Smooth muscle cell (in vitro differentiated cells): Measurements from ENCODE around the gene STAT2. TPM values are rescaled to one million over a fixed set of nuclear protein-coding genes. Genes with fewer than 3 reads are reported as not detected.

Experiments used
- DNase-seq: peaks from one replicate; lab custom pipeline; 2025; ENCODE audit not compliant: unreplicated experiment; lab: John Stamatoyannopoulos, UW
- H2AFZ ChIP-seq: fragments of 200-600 bp; sonication (generic); 2 replicates; pipeline ENCODE4 v1.6.0; 2016; ENCODE audit warnings: antibody characterized with exemption, low read depth, mild to moderate bottlenecking
- H3F3A ChIP-seq: fragments of 200-600 bp; sonication (generic); 2 replicates; pipeline ENCODE4 v1.6.0; 2017; ENCODE audit warnings: antibody characterized with exemption, low read depth
- H3K27ac ChIP-seq: fragments of 200-600 bp; sonication (generic); 2 replicates; pipeline ENCODE4 v1.5.1; 2016; ENCODE audit warnings: low read depth, mild to moderate bottlenecking
- H3K27me3 ChIP-seq: fragments of 200-600 bp; sonication (generic); 2 replicates; pipeline ENCODE4 v1.6.1; 2016; ENCODE audit warnings: low read depth, mild to moderate bottlenecking
- H3K36me3 ChIP-seq: fragments of 200-600 bp; sonication (generic); 2 replicates; pipeline ENCODE4 v1.5.1; 2016; ENCODE audit warnings: low read depth
- H3K4me1 ChIP-seq: fragments of 200-600 bp; sonication (generic); 2 replicates; pipeline ENCODE4 v1.5.1; 2016; ENCODE audit warnings: low read depth
- H3K4me2 ChIP-seq: fragments of 200-600 bp; sonication (generic); 2 replicates; pipeline ENCODE4 v1.6.0; 2016; ENCODE audit warnings: mild to moderate bottlenecking
- H3K4me3 ChIP-seq: fragments of 200-600 bp; sonication (generic); 2 replicates; pipeline ENCODE4 v1.5.1; 2016; ENCODE audit warnings: mild to moderate bottlenecking
- H3K79me2 ChIP-seq: fragments of 200-600 bp; sonication (generic); 2 replicates; pipeline ENCODE4 v1.6.0; 2016; ENCODE audit warnings: low read depth, mild to moderate bottlenecking
- H3K9ac ChIP-seq: fragments of 200-600 bp; sonication (generic); 2 replicates; pipeline ENCODE4 v1.6.0; 2016; ENCODE audit warnings: low read depth
- H3K9me3 ChIP-seq: fragments of 200-600 bp; sonication (generic); replicated peaks from 2 replicates; pipeline ENCODE4 v1.5.1; 2016; ENCODE audit warnings: low read depth
- H4K20me1 ChIP-seq: fragments of 200-600 bp; sonication (generic); 2 replicates; pipeline ENCODE4 v1.6.0; 2016; ENCODE audit warnings: low read depth
- CTCF ChIP-seq: fragments of 200-600 bp; sonication (generic); IDR thresholded peaks from 2 replicates; pipeline ENCODE4 v1.5.1; 2017; ENCODE audit warnings: borderline replicate concordance, mild to moderate bottlenecking, antibody characterized with exemption; ENCODE audit not compliant: insufficient read depth, poor library complexity, severe bottlenecking
- WGBS: methylation state at CpG from one replicate; pipeline ENCODE4 v1.1.7; 2016; ENCODE audit warnings: low lambda C conversion rate; 5-methylcytosine and 5-hydroxymethylcytosine counted together
- polyA plus RNA-seq: library from polyadenylated mRNA; unstranded; fragments of >200 nt; fragmentation: Nextera tagmentation; extraction: Ambion mirVana; gene quantifications from 2 replicates; pipeline ENCODE4 v1.2.1, GENCODE V29; 2016
- small RNA-seq: library from RNA; depleted of rRNA; stranded (forward); fragments of <200 nt; gene quantifications from one replicate; pipeline ENCODE3, GENCODE V24; 2014
- total RNA-seq: library from RNA; depleted of rRNA; stranded (reverse); fragments of >200 nt; gene quantifications from 2 replicates; pipeline ENCODE4 v1.2.3, GENCODE V29; 2014

Gene STAT2
- total and polyA plus RNA-seq, 2 experiments from 2014 or later: 108 to 141 TPM

GRCh38 chr12:56297400-56297799 is 62.5 kb downstream of the STAT2 start:
- WGBS: 94% methylated on average over 8 of the region's 8 CpGs
- no peak overlapping the region for H3K27ac ChIP-seq
- H3K27me3 ChIP-seq: no peaks in the 10 kb centered on the region
- no peak overlapping the region for H3K4me3 ChIP-seq
- H3K79me2 ChIP-seq: peaks cover 70% of the 10 kb centered on the region
- H3K4me1 ChIP-seq: peaks cover 16% of the 10 kb centered on the region
- H2AFZ ChIP-seq: no peak overlapping the region
- H3K9me3 ChIP-seq: no peaks in the 10 kb centered on the region
- peaks cover 57% of the 10 kb centered on the region for H4K20me1 ChIP-seq
- no peak for TF ChIP-seq CTCF
- H3K4me2 ChIP-seq: no peak overlapping the region
- no peaks in the 10 kb centered on the region for H3K36me3 ChIP-seq
- no peak for DNase-seq
- H3K9ac ChIP-seq: no peak overlapping the region
- peaks cover 15% of the 10 kb centered on the region for H3F3A ChIP-seq

GRCh38 chr12:56296295-56296694 is 63.6 kb downstream of the STAT2 start:
- H4K20me1 ChIP-seq: peaks cover 68% of the 10 kb centered on the region
- no peak for DNase-seq
- no peaks in the 10 kb centered on the region for H3K9me3 ChIP-seq
- no peak overlapping the region for H3K27ac ChIP-seq
- H3K4me1 ChIP-seq: peaks cover 16% of the 10 kb centered on the region
- H2AFZ ChIP-seq: no peak overlapping the region
- no peaks in the 10 kb centered on the region for H3K27me3 ChIP-seq
- 91% methylated on average over 5 of the region's 5 CpGs for WGBS
- H3K79me2 ChIP-seq: peaks cover 78% of the 10 kb centered on the region
- H3K36me3 ChIP-seq: no peaks in the 10 kb centered on the region
- no peak for TF ChIP-seq CTCF
- peaks cover 8% of the 10 kb centered on the region for H3F3A ChIP-seq
- H3K4me3 ChIP-seq: no peak overlapping the region
- H3K9ac ChIP-seq: no peak overlapping the region
- H3K4me2 ChIP-seq: no peak overlapping the region

GRCh38 chr12:56293795-56294194 is 66.1 kb downstream of the STAT2 start:
- H3K79me2 ChIP-seq: peaks cover 92% of the 10 kb centered on the region
- DNase-seq: no peak
- no peak overlapping the region for H2AFZ ChIP-seq
- no peaks in the 10 kb centered on the region for H3F3A ChIP-seq
- WGBS: 96% methylated on average over 5 of the region's 5 CpGs
- H3K9me3 ChIP-seq: no peaks in the 10 kb centered on the region
- H3K27me3 ChIP-seq: no peaks in the 10 kb centered on the region
- no peaks in the 10 kb centered on the region for H3K36me3 ChIP-seq
- peaks cover 3% of the 10 kb centered on the region for H3K4me1 ChIP-seq
- H3K4me3 ChIP-seq: no peak overlapping the region
- no peak for TF ChIP-seq CTCF
- no peak overlapping the region for H3K9ac ChIP-seq
- H4K20me1 ChIP-seq: peaks cover 78% of the 10 kb centered on the region
- H3K27ac ChIP-seq: no peak overlapping the region
- no peak overlapping the region for H3K4me2 ChIP-seq

Small RNA genes within 50 kb of the gene (small RNA-seq; reads per million reads assigned to genes)
- gene RNU7-40P: not detected

Other genes with a start within 250 kb of the STAT2 start
- gene RPL41, start 243.5 kb downstream of the STAT2 start, total RNA-seq: 2,929 and 3,246 TPM in 2 replicates
- 2,414 and 2,571 TPM in 2 replicates for gene RPL41, start 243.5 kb downstream of the STAT2 start, polyA plus RNA-seq
- gene ZC3H10, start 241.8 kb downstream of the STAT2 start, total RNA-seq: 1.9 and 6.7 TPM in 2 replicates
- gene ZC3H10, start 241.8 kb downstream of the STAT2 start, polyA plus RNA-seq: 2.8 TPM in 2 replicates
- 76.0 and 87.7 TPM in 2 replicates for gene ESYT1, start 231.8 kb downstream of the STAT2 start, total RNA-seq
- 69.5 and 77.0 TPM in 2 replicates for gene ESYT1, start 231.8 kb downstream of the STAT2 start, polyA plus RNA-seq
- gene MYL6B, start 207.5 kb downstream of the STAT2 start, total RNA-seq: 44.5 and 59.0 TPM in 2 replicates
- gene MYL6B, start 207.5 kb downstream of the STAT2 start, polyA plus RNA-seq: 107 and 121 TPM in 2 replicates
- 2,329 and 2,776 TPM in 2 replicates for gene MYL6, start 201.7 kb downstream of the STAT2 start, total RNA-seq
- 4,165 and 4,181 TPM in 2 replicates for gene MYL6, start 201.7 kb downstream of the STAT2 start, polyA plus RNA-seq
- 28.2 and 43.8 TPM in 2 replicates for gene SMARCC2, start 170.6 kb downstream of the STAT2 start, total RNA-seq
- gene SMARCC2, start 170.6 kb downstream of the STAT2 start, polyA plus RNA-seq: 32.2 and 39.2 TPM in 2 replicates
- 46.1 and 65.2 TPM in 2 replicates for gene RNF41, start 138.2 kb downstream of the STAT2 start, total RNA-seq
- gene RNF41, start 138.2 kb downstream of the STAT2 start, polyA plus RNA-seq: 19.4 and 22.2 TPM in 2 replicates
- gene NABP2, start 135.8 kb downstream of the STAT2 start, total RNA-seq: 20.9 and 33.8 TPM in 2 replicates
- 14.2 and 16.4 TPM in 2 replicates for gene NABP2, start 135.8 kb downstream of the STAT2 start, polyA plus RNA-seq
- gene SLC39A5, start 130.1 kb downstream of the STAT2 start, total RNA-seq: 0.36 and 0.99 TPM in 2 replicates
- not detected in 2 replicates for gene SLC39A5, start 130.1 kb downstream of the STAT2 start, polyA plus RNA-seq
- 31.4 and 32.5 TPM in 2 replicates for gene ANKRD52, start 101.7 kb downstream of the STAT2 start, total RNA-seq
- 49.9 and 54.0 TPM in 2 replicates for gene ANKRD52, start 101.7 kb downstream of the STAT2 start, polyA plus RNA-seq
- gene COQ10A, start 93.2 kb downstream of the STAT2 start, total RNA-seq: 8.7 and 11.0 TPM in 2 replicates
- 9.8 and 16.8 TPM in 2 replicates for gene COQ10A, start 93.2 kb downstream of the STAT2 start, polyA plus RNA-seq
- gene CS, start 59.8 kb downstream of the STAT2 start, total RNA-seq: 96.5 and 138 TPM in 2 replicates
- gene CS, start 59.8 kb downstream of the STAT2 start, polyA plus RNA-seq: 83.3 and 107 TPM in 2 replicates
- 147 and 171 TPM in 2 replicates for gene CNPY2, start 44.1 kb downstream of the STAT2 start, total RNA-seq
- 334 and 342 TPM in 2 replicates for gene CNPY2, start 44.1 kb downstream of the STAT2 start, polyA plus RNA-seq
- 20.3 and 55.6 TPM in 2 replicates for gene PAN2, start 26.1 kb downstream of the STAT2 start, total RNA-seq
- 12.9 and 14.7 TPM in 2 replicates for gene PAN2, start 26.1 kb downstream of the STAT2 start, polyA plus RNA-seq
- 0.54 and 1.9 TPM in 2 replicates for gene IL23A, start 21.2 kb downstream of the STAT2 start, total RNA-seq
- 0.35 and 0.85 TPM in 2 replicates for gene IL23A, start 21.2 kb downstream of the STAT2 start, polyA plus RNA-seq
- gene APOF, start 2.8 kb upstream of the STAT2 start, total RNA-seq: not detected in 2 replicates
- gene APOF, start 2.8 kb upstream of the STAT2 start, polyA plus RNA-seq: not detected in 2 replicates
- 6.3 and 7.2 TPM in 2 replicates for gene TIMELESS, start 89.3 kb upstream of the STAT2 start, total RNA-seq
- 9.9 and 11.7 TPM in 2 replicates for gene TIMELESS, start 89.3 kb upstream of the STAT2 start, polyA plus RNA-seq
- not detected in 2 replicates for gene MIP, start 94.5 kb upstream of the STAT2 start, total RNA-seq
- gene MIP, start 94.5 kb upstream of the STAT2 start, polyA plus RNA-seq: 0.19 TPM in 1 of 2 replicates, not detected in the other
- gene SPRYD4, start 108.5 kb upstream of the STAT2 start, total RNA-seq: 1.0 and 1.1 TPM in 2 replicates
- 0.71 and 1.6 TPM in 2 replicates for gene SPRYD4, start 108.5 kb upstream of the STAT2 start, polyA plus RNA-seq
- 0.09 and 0.76 TPM in 2 replicates for gene GLS2, start 128.1 kb upstream of the STAT2 start, total RNA-seq
- 0.37 and 1.8 TPM in 2 replicates for gene GLS2, start 128.1 kb upstream of the STAT2 start, polyA plus RNA-seq
- 20.6 and 24.7 TPM in 2 replicates for gene RBMS2, start 161.7 kb upstream of the STAT2 start, total RNA-seq
- gene RBMS2, start 161.7 kb upstream of the STAT2 start, polyA plus RNA-seq: 14.5 and 16.8 TPM in 2 replicates